ENCODE data around the gene ADGRG3. TPM values are rescaled to one million over a fixed set of nuclear protein-coding genes. Genes with fewer than 3 reads are reported as not detected.

Gene ADGRG3
- total and polyA plus RNA-seq, 9 of the 15 experiments (the other 6 are each of a cell fraction or from before 2014, with no cell fraction given) = 0.09 to 0.52 (median 0.14) TPM; not detected in 3

DNA sequence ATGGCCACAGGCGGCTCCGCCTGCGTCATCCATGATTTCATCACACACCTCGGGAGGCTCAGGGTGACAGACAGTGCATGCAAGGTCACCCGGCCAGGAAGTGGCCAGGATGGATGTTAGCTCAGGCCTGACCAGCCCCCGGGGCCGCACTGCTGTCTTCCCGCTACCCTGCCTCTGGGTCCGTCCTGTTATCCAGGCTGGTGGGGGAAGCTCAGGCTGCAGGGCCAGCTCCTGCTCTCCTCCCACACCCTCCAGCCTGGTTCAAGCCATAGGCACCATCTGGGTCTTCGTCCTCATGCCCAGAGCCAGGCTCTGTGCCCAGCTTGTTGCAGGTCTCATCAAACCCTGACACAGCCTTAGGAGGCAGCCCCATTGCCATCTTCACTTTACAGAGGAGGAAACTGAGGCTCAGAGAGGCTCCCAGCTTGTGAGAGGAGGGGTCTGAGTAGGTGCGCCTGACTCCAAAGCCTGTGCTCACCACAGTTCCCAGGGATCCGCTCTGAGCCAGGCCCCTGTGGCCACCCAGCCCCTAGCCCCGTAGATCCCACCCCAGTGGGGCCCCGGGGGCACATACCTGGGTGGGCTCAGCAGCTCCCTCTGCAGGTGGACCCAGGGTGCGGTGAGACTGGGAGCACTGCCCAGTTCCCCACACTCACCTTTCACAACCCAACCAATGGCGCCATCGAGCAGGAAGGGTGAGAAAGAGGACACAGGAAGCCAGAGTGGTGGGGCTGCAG is 412 bp upstream of the ADGRG3 start (continued):
- TF ChIP-seq ATF1 (CRISPR knock-in tag; IDR thresholded peaks at IDR 0.05) (no peak), ATF1 (tag; IDR thresholded peaks at IDR 0.05) (peak; percentile 94), ZBTB7A (IDR thresholded peaks at IDR 0.05; ENCODE audit: borderline replicate concordance, control insufficient read depth, low read depth, low read length) (peak; percentile 26; the same call in 1 of the 2 replicates), L3MBTL2 (IDR thresholded peaks at IDR 0.05) (peak; percentile 79), CCNT2 (IDR thresholded peaks at IDR 0.05; ENCODE audit: borderline replicate concordance, extremely low read depth, insufficient read length, low read depth, low read length) (peak; percentile 22), CEBPB (tag; IDR thresholded peaks at IDR 0.05) (peak; percentile 99), ZKSCAN8 (CRISPR knock-in tag; IDR thresholded peaks at IDR 0.05) (peak; percentile 74; the same call in 1 of the 2 replicates), NCOR1 (IDR thresholded peaks at IDR 0.05) (no peak; the same call in 1 of the 2 replicates), NR4A1 (CRISPR knock-in tag; IDR thresholded peaks at IDR 0.05) (no peak), NR4A1 (tag; IDR thresholded peaks at IDR 0.05) (peak; percentile 91), ZNF3 (CRISPR knock-in tag; IDR thresholded peaks at IDR 0.05) (no peak), AFF4 (CRISPR knock-in tag; IDR thresholded peaks at IDR 0.05) (no peak), NFE2 (IDR thresholded peaks at IDR 0.05; ENCODE audit: low read depth) (peak; percentile 44), BCL6 (CRISPR knock-in tag; IDR thresholded peaks at IDR 0.05) (0 out of 2 replicates have a peak, but pooled peaks have one; percentile 33), KAT2B (IDR thresholded peaks at IDR 0.05; ENCODE audit: low read depth, low read length) (no peak), BCOR (IDR thresholded peaks at IDR 0.05) (no peak), ZNF57 (CRISPR knock-in tag; IDR thresholded peaks at IDR 0.05) (no peak), TRIM24 (IDR thresholded peaks at IDR 0.05) (peak in 1 of 2 experiments; percentile 73; a peak in 2 of 4 replicates)
- TF ChIP-seq, protein P1, sequence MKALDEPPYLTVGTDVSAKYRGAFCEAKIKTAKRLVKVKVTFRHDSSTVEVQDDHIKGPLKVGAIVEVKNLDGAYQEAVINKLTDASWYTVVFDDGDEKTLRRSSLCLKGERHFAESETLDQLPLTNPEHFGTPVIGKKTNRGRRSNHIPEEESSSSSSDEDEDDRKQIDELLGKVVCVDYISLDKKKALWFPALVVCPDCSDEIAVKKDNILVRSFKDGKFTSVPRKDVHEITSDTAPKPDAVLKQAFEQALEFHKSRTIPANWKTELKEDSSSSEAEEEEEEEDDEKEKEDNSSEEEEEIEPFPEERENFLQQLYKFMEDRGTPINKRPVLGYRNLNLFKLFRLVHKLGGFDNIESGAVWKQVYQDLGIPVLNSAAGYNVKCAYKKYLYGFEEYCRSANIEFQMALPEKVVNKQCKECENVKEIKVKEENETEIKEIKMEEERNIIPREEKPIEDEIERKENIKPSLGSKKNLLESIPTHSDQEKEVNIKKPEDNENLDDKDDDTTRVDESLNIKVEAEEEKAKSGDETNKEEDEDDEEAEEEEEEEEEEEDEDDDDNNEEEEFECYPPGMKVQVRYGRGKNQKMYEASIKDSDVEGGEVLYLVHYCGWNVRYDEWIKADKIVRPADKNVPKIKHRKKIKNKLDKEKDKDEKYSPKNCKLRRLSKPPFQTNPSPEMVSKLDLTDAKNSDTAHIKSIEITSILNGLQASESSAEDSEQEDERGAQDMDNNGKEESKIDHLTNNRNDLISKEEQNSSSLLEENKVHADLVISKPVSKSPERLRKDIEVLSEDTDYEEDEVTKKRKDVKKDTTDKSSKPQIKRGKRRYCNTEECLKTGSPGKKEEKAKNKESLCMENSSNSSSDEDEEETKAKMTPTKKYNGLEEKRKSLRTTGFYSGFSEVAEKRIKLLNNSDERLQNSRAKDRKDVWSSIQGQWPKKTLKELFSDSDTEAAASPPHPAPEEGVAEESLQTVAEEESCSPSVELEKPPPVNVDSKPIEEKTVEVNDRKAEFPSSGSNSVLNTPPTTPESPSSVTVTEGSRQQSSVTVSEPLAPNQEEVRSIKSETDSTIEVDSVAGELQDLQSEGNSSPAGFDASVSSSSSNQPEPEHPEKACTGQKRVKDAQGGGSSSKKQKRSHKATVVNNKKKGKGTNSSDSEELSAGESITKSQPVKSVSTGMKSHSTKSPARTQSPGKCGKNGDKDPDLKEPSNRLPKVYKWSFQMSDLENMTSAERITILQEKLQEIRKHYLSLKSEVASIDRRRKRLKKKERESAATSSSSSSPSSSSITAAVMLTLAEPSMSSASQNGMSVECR (CRISPR knock-in tag; IDR thresholded peaks at IDR 0.05) = 0 out of 2 replicates have a peak, but pooled peaks have one; percentile 6
- TF ChIP-seq, protein P2, sequence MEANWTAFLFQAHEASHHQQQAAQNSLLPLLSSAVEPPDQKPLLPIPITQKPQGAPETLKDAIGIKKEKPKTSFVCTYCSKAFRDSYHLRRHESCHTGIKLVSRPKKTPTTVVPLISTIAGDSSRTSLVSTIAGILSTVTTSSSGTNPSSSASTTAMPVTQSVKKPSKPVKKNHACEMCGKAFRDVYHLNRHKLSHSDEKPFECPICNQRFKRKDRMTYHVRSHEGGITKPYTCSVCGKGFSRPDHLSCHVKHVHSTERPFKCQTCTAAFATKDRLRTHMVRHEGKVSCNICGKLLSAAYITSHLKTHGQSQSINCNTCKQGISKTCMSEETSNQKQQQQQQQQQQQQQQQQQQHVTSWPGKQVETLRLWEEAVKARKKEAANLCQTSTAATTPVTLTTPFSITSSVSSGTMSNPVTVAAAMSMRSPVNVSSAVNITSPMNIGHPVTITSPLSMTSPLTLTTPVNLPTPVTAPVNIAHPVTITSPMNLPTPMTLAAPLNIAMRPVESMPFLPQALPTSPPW (CRISPR knock-in tag; IDR thresholded peaks at IDR 0.05) = peak; percentile 44; the same call in 1 of the 2 replicates
